Measurements from ENCODE around the gene SARM1.

Gene SARM1

DNA sequence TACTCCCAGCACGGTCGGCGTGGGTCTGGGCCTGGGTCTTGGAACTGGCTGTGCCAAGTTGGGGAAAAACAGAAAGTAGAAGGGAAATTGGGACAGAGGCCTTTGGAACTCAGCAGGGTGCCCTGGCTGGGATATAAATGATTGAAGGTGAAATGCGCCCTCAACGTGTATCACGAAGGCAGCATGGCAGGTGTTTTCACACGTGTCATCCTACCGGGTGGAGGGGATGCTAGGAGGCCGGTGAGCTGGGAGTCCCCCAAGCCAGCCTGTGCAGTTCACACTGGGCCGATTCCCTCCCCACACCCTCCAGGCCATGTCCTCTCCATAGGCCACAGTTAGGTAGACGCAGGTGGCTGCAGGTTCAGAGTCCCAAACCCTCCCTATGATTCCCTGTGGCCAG lies 30.0 kb upstream of the SARM1 start:
- DNase-seq (ENCODE audit: low read depth in 2 of 2): no peak

DNA sequence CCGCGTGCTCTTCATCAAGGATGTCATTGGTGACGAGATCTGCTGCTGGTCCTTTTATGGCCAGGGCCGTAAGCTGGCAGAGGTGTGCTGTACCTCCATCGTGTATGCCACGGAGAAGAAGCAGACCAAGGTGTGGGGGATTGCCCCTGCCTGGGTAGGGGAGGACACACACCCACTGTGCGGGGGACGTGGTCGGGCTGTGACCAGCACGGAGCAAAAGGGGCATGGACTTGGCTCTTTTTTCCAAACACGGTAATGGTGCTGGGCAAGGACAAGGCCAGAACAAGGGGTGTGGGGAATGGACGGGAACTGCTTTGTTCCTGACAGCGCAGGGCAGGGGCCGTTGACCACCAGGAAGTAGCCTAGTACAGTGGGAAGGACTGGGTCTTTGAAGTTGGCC lies 29.2 kb upstream of the SARM1 start:
- DNase-seq (ENCODE audit: low read depth in 2 of 2): no peak

GRCh38 chr17:28343491-28343932 lies 28.0 kb upstream of the SARM1 start:
- DNase-seq (ENCODE audit: low read depth in 2 of 2): no peak

GRCh38 chr17:28344011-28344410 lies 27.5 kb upstream of the SARM1 start:
- no peak for DNase-seq (ENCODE audit: low read depth in 2 of 2)

- DNase-seq (ENCODE audit: low read depth in 2 of 2): no peak
Observed at GRCh38 chr17:28344435-28344901, 27.0 kb upstream of the SARM1 start.

- no peak for DNase-seq (ENCODE audit: low read depth in 2 of 2)
Observed at GRCh38 chr17:28345419-28346198, 25.9 kb upstream of the SARM1 start.

GRCh38 chr17:28346199-28346580 lies 25.3 kb upstream of the SARM1 start:
- DNase-seq (ENCODE audit: low read depth in 2 of 2): no peak

DNA sequence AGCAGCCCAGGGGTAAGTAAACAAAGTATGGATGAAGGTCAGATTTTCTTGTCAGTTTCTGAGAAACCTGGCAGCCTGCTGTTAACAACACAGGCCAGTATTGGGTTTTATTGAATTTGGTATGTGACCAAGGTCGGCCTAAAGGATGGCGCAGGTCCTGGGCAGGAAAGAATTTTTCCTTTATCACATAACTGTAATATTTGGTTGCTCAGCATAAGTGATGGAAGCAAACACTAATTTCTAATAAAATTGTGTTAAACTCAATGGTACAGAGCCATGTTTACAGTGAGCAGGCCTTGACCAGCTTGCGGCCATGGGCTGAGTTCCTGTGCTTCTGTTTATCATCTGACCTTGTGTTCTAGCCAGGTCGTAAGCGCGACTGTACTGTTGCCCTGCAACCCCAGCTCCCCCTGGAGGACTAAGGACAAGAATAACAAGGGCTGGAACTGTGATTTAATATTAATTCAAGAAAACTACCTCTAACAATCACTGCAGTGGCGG lies 24.7 kb upstream of the SARM1 start:
- no peak for DNase-seq (ENCODE audit: low read depth in 2 of 2)

- DNase-seq (ENCODE audit: low read depth in 2 of 2): no peak
Observed at GRCh38 chr17:28347261-28347891, 24.1 kb upstream of the SARM1 start.

GRCh38 chr17:28348979-28349378 lies 22.5 kb upstream of the SARM1 start:
- no peak for DNase-seq (ENCODE audit: low read depth in 2 of 2)

DNA sequence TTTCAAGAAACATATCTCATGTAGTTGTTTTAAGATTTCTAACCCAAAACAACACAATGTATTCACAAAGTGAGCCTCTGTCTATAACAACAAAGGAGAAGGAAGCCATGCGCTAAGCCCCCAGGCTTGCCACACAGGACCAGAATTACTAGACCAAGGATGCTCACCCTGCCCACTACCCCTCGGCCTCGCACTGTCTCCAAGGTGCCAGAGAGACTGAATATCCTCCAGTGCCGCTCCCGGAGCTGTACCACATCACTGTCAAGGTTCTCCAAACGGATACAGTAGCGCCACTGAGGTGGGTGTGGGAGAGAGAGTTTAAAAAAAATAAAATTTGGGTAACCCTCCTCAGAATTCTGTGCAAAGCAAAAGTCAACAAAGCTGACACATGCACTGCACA lies 21.2 kb upstream of the SARM1 start:
- DNase-seq (ENCODE audit: low read depth in 2 of 2): no peak

GRCh38 chr17:28357061-28357900 lies 14.2 kb upstream of the SARM1 start, which contains the start of gene POLDIP2:
TSS of gene POLDIP2 (minus strand) at chr17:28357527. CDS start at chr17:28357448, 79 bp downstream.
- peak; percentile 88 to 92 for DNase-seq (ENCODE audit: low read depth in 2 of 2)

- DNase-seq (ENCODE audit: low read depth in 2 of 2): no peak
Observed at GRCh38 chr17:28357901-28358197, 13.6 kb upstream of the SARM1 start.

GRCh38 chr17:28363186-28363585 lies 8.3 kb upstream of the SARM1 start:
- DNase-seq (ENCODE audit: low read depth in 2 of 2): no peak

DNA sequence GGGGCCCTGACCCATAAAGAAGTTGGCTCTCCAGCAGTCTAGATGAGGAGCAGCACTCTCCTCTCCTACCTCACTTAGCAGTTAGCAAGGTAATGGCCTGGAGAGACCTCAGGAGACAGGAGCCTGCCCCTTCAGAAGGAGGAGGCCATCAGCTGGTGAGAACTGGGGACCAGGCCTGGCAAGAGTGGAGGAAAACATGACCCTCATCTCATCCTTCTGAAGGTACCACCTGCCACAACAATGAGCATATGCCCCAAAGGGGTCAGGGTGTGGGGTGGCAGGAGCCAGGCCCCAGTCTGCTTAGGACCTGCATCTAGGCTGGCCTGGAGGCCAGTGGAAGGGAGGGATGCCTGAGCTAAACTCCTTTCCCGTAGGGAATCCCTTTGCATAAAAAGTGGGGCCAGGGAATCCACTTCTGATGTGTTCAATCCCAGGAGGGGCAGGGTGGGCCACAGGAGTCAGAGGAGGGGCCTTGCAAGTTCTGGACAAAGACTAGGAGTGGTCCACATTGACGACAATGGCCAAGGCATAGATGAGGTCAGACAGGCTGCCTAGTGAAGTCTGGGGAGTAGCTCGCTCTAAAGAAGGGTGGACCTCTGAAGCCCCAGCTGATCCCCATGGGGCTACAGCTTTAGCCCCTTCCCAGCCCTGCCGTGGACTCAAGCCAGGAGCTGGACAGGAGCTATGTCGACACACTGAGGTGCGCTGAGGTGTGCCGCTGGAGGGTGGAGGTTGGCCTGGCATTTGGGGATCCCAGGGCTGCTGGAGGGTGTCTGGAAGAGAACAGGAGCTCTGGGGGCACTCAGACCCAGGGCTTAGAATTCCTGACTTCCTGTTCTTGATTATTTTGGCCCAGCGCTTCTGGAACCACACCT lies 7.5 kb upstream of the SARM1 start:
- no peak for DNase-seq (ENCODE audit: low read depth in 2 of 2)

GRCh38 chr17:28364665-28365363 lies 6.7 kb upstream of the SARM1 start, which contains the start of gene SEBOX:
TSS of gene SEBOX (minus strand) at chr17:28365199. CDS start at chr17:28365151, 48 bp downstream.
- no peak for DNase-seq (ENCODE audit: low read depth in 2 of 2)

GRCh38 chr17:28365487-28365886 lies 6.0 kb upstream of the SARM1 start:
- DNase-seq (ENCODE audit: low read depth in 2 of 2): no peak

DNA sequence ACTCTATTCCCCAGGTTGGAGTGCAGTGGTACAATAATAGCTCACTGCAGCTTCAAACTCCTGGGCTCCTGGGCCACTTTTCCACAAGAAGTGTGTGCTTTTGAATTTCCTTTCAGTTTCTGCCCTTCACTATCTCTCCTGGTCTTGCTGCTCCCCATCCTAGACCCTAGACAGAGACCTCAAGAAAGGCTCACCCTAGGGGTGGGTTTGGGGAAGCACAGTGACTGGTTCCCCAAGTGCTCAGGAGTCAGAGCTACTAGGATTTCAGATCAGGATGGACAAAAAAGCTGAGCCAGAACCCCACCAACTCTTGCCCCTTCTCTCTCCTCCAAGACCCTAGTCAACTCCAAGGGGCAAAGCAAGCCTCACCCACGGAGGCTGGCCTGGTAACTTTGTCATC lies 4.9 kb upstream of the SARM1 start:
- DNase-seq (ENCODE audit: low read depth in 2 of 2): no peak

GRCh38 chr17:28367641-28368305 lies 3.7 kb upstream of the SARM1 start:
- no peak for DNase-seq (ENCODE audit: low read depth in 2 of 2)

GRCh38 chr17:28368306-28368831 lies 3.1 kb upstream of the SARM1 start:
- no peak for DNase-seq (ENCODE audit: low read depth in 2 of 2)
